Measurements from ENCODE around the gene SSR1.
"Not testable (repeated sequence)": the region's sequence is repeated elsewhere in the genome, so short reads cannot be mapped to it uniquely, and the experiment has no call there.

The SSR1 gene

DNA sequence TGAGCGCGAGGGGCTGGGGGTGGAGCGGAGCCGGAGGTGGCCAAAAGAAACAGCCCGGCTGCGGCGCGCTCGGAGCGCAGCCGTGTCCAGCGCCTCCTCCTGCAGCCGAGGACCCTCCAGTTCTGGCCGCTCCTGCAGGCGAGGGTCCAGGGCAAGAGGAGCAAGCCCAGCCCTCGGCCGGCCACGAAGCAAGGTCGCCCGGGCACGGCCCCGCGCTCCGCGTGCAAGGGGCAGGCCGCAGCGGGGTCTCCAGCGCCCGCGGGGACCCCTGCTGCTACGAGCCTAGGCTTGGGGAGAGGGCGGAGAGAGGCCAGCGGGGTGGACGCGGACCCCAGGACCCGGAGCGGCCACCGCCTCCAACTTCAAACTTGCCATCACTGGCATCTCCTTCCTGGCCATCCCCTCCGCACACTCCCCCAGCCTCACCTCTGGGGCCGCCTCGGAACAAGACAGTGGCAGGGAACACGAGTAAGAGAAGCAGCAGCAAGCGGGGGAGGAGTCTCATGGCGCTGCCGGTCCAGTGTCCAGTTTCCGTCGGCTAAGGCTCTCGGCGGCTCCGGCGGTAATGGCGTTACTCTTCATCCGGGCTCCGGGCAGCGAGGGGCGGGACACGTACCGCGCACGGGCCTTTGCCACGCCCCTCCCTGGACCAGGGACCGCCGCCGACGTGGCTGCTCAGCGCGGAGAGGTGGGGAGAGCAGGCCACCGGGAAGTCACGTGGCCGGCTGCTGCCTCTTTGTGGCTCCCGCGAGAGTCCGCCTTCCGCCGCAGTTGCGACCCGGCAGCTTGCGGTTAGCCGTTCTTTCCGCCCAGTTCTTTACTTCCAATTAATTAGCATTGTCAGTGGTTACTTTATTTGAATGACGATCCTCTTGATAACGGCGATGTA, at the start of gene SSR1:
SSR1 (minus strand) TSS at position 584 of the 889 bp plus-strand sequence; CDS start at position 505, 79 bp downstream.
- DNase-seq: peak; percentile 90

DNA sequence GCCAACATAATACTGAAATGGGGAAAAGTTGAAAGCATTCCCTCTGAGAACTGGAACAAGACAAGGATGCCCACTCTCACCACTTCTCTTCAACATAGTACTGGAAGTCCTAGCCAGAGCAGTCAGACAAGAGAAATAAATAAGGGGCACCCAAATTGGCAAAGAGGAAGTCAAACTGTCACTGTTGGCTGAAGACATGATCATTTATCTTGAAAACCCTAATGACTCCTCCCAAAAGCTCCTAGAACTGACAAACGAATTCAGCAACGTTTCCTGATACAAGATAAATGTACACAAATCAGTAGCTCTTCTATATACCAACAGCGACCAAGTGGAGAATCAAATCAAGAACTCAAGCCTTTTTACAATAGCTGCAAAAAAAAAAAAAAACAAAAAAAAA, 38.9 kb upstream of the SSR1 start:
- not testable (repeated sequence) for DNase-seq

DNA sequence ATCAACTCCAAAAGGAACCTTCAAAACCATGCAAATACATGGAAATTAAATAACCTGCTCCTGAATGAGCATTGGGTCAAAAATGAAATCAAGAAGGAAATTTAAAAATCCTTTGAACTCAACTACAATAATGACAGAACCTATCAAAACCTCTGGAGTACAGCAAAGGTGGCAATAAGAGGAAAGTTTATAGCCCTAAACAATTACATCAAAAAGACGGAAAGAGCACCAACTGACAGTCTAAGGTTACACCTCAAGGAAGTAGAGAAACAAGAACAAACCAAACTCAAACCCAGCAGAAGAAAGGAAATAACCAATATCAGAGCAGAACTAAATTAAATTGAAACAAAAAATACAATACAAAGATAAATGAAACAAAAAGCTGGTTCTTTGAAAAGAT, 37.6 kb upstream of the SSR1 start:
- DNase-seq: not testable (repeated sequence)

DNA sequence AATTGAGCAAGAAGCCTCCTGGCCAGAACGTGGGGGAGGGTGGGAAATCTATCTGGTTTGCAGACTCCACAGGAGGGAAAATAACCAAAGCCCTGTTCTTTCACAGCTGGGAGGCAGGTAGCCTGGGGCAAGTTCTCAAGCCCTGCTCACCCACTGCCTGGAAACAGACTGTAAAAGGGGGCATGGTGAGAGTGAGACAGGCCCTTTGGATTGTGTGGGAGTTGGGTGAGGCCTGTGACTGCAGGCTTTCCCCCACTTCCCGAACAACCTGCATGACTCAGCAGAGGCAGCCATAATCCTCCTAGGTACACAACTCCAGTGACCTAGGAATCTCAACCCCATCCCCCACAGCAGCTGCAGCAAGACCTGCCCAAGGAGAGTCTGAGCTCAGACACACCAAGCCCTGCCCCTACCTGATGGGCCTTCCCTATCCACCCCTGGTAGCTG, 34.6 kb upstream of the SSR1 start:
- DNase-seq: not testable (repeated sequence)

DNA sequence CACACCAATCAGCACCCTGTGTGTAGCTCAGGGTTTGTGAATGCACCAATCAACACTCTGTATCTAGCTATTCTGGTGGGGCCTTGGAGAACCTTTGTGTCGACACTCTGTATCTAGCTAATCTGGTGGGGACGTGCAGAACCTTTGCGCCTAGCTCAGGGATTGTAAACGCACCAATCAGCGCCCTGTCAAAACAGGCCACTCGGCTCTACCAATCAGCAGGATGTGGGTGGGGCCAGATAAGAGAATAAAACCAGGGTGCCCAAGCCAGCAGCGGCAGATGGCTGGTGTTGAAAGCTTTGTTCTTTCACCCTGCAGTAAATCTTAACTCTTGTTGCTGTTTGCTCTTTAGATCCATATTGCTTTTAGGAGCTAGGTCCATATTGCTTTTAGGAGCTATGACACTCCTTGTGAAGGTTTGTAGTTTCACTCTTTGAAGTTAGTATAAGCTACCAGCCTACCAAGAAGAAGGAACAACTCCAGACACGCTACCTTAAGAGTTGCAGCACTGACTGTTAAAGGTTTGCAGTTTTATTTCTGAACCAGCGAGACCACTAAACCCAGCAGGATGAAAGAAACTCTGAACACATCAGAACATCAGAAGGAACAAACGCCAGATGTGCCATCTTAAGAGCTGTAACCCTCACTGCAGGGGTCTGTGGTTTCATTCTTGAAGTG, 31.9 kb upstream of the SSR1 start:
- not testable (repeated sequence) for DNase-seq

DNA sequence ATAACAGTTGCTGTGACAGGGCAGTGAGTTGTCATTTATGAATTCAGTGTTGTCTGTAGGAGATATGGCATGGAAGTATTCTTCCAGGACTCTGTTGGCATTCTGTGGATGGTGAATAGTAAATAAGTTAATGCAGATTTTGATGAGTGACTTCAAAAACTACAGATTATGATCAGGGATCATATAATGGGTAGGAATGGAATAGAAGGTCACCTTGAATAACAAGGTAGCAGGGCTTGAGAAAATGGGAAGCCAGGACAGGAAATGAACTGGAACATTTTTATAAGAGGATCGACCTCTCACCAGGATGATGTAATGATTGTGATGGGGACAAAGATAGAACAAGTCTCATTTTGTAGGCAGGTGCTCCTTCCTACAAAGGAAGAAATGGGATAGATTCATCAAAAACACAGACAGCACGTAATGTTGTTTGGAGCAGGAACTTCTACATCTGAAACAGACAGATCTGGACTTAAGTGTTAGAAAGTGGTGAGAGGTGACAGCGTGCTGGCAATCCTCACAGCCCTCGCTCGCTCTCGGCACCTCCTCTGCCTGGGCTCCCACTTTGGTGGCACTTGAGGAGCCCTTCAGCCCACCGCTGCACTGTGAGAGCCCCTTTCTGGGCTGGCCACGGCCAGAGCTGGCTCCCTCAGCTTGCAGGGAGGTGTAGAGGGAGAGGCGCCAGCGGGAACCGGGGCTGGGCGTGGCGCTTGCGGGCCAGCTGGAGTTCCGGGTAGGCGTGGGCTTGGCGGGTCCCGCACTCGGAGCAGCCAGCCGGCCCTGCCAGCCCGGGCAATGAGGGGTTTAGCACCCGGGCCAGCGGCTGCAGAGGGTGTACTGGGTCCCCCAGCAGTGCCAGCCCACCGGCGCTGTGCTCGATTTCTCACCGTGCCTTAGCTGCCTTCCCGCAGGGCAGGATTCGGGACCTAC, 30.8 kb upstream of the SSR1 start:
- no peak for DNase-seq

DNA sequence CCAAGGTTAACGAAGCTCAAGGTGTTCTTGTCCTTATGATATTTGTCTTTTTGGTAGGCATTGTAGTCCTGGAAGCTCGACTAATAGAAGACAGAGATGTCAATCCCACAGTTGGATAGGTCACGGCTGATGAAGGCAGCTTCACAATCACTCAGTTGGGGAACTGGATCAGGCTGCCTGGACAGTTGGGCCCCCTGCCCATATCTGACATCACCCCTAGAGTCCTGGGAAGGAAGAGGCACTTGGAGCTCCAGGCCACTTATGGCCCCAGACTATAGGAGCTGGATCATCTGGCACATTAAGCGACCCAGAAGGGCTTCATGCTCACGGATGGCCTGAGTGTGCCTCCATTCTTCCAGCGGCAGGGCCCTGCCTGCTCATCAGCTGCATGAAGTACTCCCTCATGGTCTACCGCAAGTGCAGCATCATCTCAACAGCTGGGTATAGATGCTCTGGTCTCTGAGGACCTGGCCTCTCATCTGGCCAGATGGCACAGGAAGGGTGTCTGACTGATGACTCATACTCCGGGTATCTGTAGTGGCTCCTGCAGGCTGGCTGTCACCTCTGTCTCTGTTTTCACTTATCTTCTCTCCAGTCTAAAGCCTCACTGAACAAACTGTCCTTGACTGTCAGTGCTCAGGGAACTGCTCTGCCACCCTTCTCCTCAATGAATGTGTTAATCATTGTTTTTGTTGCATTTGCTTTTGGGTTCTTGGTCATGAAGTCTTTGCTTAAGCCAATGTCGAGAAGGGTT, 29.2 kb upstream of the SSR1 start:
- no peak for DNase-seq

DNA sequence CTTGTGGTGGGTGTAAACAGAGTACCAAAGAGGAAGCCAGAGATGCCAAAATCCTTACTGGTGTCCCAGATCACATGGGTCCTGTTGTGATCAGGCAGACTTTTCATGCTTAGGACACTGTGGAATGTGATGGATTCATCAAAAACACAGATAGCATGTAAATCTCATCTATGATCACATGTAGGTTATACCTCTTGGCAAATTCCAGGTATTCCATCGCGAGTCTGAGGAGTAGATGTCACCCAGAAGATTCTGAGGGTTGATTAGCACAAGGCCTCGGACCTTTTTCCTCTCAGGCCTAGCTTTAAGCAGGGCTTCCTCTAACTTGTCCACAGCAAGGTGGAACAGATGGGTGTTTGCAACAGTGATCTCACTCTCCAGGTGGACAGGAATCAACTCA, 28.3 kb upstream of the SSR1 start:
- no peak for DNase-seq

DNA sequence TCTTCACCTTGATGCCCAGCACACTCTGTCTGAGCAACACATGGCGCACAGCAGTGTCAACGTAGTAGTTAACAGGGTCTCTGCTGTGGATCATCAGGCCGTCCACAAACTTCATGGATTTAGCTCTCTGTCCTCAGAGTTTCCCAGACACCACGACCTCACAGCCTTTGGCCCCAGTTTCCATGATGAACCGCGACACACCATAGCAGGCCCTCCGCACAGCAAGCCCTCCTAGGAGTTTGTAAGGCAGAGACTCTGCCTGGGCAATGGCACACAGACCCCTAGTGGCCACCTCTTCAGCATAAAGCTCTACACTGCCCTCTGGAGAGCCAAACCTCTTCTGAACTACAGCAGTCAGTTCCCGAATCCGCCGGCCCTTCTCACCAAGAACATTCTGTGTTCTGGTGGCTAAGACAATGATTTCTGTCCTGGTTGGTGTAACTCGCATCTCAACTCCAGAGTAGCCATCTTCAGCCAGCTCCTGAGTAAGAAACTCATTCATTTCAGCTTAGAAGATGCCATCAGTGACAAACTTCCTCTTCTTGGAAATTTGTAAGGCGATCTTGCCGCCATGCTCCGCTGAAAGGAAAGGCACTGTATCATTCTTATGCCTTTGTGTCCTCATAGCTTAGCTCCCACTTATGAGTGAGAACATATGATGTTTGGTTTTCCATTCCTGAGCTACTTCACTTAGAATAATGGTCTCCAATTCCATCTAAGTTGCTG, 26.2 kb upstream of the SSR1 start:
- not testable (repeated sequence) for DNase-seq

DNA sequence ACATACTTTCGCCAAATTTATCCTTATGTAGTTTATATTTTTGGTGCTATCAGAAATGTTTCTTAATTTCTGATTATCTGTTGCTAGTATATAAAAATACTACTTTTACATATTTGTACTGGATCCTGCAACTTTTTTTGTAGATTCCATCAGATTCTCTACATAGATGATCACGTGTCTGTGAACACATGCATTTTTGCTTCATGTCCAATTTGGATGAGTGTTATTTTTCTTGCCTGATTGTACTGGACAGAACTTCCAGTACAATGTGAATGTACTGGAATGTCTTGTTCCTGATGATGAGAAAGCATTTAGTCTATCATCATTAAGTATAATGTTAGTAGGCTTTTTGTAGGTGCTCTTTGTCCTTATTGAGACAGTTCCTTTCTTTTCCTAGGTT, 25.0 kb upstream of the SSR1 start:
- DNase-seq: no peak

DNA sequence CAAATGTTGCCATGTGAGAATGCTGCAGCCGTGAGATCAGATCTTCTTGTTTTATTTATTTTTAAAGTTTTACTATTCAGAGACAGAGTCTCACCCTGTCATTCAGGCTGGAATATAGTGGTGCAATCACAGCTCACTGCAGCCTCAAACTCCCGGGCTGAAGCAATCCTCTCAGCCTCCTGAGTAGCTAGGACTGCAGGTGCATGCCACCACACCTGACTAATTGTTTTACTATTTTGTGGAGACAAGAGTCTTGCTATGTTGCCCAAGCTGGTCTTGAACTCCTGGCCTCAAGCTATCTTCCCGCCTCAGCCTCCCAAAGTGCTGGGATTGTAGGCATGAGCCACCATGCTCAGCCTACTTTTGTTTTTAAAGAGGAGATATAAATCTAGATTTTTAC, 22.5 kb upstream of the SSR1 start:
- DNase-seq: no peak

DNA sequence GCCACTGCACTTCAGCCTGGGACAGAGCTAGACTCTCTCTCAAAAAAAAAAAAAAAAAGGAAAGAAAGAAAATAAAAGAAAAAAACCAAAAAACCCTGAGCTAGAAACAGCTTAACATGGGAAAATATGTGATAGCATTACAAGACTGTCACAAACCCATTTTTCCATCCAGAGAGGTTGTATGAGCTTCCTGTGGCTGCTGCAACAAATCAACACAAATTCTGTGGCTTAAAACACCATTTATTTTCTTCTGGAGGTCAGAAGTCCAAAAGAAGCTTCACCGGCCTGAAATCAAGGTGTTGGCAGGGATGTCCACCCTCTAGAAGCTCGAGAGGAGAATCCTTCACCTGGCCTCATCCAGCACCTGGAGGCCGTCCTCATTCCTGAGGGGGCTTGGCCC, 21.7 kb upstream of the SSR1 start:
- no peak for DNase-seq

DNA sequence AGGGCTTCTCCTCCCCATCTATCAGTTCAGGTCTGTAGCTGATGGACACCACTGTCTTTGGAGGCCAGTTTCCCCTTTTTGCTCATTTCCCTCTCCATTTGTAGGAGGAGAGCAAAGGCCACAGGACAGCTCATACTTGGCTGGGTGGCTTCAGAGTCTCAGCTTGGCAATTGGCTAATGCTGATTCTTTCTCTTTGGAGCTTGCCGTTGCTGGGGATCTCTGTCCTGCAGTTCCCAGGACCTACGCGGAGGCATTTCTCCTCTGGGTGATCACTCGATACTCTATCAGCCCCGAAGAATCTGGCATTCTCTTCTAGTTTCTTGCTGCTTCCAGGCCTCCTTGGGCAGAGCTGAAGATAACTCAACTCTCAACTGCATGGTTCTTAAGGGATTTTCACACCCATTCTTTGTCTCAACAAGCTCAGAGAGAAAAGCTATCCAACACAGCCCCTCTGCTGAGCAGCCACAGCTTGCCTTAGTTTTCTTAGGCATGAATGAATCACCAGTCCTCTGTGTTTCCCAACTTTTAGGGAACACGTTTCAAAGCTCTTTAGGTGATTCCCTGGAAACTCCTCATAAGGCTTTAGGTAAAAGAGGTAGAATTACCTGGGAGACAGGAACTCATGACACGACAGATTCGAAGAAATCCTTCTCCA, 19.2 kb upstream of the SSR1 start:
- DNase-seq: no peak

DNA sequence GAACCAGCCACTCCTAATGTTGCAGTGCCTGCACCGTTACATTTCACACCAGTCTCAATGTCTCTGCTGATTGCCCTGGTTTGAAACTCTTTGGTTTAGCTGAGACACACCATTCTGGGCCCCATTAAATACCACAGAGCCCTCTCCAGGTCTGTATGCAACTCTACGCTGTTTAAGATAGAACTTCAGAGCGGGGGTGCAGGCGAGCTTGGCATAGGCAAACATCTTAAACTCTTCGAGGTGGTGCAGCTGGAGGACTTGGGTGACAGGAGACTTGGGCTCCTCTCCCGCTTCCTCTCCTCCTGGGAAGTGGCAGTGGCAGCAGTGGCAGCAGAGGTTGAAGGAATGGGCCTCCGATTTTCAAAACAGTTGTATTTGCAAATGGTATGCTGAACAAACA, 18.5 kb upstream of the SSR1 start:
- DNase-seq: no peak

DNA sequence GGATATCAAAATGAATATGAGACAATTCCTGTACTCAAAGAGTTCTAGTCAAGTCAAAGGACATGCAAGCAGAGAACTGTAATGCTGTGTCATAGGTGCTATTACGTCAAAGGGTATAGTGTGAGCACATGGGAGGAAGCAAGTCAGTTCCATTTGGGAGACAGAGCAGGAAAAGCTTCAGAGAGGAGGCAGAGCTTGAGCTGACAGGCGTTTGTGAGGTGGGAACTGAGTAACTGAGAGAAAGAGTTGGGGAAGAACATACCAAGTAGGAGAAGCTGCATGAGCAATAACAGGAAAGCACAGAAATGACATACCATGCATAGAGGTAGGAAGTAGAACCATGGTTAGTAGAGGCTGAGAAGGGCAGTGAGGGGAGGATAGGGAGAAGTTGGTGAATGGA, 15.2 kb upstream of the SSR1 start:
- DNase-seq: no peak

DNA sequence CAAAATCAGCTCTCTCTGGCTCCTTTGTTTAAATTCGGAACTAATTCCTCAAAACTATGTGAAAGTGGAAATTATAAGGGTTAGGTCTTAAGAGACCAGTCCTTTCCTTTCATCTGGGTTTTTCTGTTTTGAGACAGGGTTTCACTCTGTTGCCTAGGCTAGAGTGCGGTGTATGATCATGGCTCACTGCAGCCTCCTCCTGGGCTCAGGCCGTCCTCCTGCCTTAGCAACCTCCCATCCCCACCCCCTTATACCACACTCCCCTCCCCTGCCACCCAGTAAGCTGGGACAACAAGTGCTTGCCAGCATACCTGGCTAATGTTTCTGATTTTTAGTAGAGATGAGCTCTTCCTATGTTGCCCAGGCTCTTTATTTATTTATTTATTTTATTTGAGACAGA, 12.8 kb upstream of the SSR1 start:
- DNase-seq: no peak

DNA sequence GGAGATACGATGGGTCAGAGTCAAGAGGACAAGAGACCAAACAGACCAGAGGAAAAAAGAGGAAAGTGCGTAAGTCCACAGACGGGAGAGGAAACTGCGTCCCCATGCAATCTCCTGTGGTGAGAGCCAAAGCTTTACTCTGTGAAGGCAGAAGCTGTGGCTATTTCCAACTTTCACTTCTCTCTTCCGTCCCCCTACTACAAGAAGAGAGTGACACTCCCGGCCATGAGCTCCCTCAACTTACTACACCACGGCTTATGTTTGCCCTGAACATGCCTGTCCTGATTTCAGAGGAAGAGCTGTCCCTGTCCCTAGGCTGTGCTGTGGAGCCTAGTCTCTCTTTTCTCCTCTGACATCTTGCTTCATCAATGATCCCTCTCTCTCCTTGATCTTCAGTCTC, 11.5 kb upstream of the SSR1 start:
- DNase-seq: no peak

DNA sequence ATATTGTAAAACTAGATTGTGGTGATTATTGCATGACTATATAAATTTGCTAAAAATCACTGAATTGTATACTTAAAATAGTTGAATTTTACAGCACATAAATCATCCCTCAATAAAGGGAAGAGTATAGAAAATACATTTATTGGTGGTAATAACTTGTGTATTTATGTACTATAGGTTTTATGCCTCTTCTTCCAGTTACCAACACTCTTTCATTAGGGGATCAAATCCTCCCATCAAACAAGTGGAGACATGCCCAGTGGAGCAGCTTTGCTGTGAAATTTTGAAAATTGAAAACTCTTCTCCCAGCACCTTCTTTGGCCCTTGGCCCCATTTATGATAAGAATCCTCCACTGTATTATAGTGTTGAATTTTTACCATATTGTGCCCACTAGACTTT, 10.1 kb upstream of the SSR1 start:
- DNase-seq: no peak

DNA sequence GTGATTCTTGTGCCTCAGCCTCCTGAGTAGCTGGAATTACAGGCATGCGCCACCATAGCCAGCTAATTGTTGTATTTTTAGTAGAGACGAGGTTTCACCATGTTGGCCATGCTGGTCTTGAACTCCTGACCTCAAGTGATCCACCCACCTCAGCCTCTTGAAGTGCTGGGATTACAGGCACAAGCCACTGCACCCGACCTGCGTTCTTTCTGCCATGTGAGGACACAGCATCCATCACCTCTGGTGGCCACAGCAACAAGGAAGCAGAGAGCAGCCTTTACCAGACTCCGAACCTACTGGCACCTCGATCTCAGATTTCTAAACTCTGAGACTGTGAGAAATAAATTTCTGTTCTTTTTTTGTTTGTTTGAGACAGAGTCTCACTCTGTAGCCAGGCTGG, 8.9 kb upstream of the SSR1 start:
- DNase-seq: not testable (repeated sequence)

DNA sequence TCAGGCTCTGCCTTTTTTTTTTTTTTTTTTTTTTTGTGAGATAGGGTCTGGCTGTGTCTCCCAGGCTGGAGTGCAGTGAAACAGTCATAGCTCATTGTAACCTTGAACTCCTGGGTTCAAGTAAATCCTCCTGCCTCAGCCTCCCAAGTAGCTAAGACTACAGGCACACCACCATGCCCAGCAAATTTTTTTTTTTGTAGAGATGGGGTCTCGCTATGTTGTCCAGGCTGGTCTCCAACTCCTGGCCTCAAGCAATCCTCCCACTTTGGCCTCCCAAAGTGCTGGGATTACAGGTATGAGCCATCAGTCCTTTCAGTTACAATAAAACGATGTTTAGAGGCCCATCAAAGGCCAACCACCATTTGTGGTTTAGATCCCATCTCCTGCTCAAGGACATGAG, 6.4 kb upstream of the SSR1 start:
- DNase-seq: not testable (repeated sequence)

DNA sequence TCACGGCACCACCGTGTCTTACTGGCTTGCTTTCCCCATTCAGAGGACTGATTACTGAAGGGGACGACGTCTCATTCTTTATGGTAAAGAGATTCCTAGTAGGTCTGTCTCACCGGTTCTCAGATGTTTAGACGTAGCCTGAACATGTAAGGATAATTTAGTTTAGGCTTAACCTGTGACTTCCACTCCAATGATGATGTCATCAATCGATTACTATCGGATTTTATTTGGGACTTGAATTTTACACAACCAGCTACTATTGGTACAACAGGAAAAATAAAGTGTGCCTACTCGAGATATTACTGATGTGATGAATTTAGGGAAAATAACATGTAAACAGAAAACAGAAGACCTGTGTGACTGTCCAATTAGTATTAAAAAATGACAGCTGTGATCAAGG, 4.5 kb upstream of the SSR1 start:
- DNase-seq: no peak

Measured in activated effector memory CD4-positive, alpha-beta T cell treated with Interleukin-2 at 50 U/mL for 16 hours (primary cell).